ENCODE measurements around the gene SOX15. TPM values are rescaled to one million over a fixed set of nuclear protein-coding genes. Genes with fewer than 3 reads are reported as not detected.
A peak's percentile ranks its signal among the peaks of the same experiment; 100 is the strongest.

Gene SOX15
- total and polyA plus RNA-seq, 2 of the 4 experiments (the other 2 are of a cell fraction), result 0.18 to 0.62 TPM

DNA sequence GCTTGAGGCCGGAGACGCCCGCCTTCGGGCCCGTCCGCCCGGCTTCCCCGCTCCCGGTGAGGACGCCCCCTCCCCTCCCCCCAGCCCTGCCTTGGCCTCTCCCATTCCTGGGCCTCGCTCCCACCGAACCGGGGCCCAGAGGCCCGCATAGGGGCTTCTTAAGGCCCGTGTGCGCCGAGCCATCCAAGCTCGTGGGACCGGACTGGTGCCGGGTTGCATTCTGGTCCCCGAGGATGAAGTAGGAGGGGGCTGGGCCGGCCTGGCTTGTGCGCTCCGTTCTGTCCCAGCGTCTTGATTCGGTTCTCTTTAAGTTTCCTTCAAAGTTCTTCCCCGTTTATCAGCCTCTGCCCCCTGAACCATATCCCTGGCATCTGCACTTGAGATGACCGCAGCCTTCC is 27.7 kb downstream of the SOX15 start:
- H2AK5ac ChIP-seq (ENCODE audit: low read depth, low read length), result peak overlapping the region; percentile 77
- TF ChIP-seq BHLHE40 (IDR thresholded peaks at IDR 0.05; ENCODE audit: low read depth, low read length) (no peak), SMC3 (IDR thresholded peaks at IDR 0.05; ENCODE audit: low read depth, low read length) (no peak), RAD21 (IDR thresholded peaks at IDR 0.05; ENCODE audit: low read length) (no peak), POLR2A (IDR thresholded peaks at IDR 0.05; ENCODE audit: low read depth, low read length) (no peak), RFX5 (IDR thresholded peaks at IDR 0.05; ENCODE audit: low read depth, low read length) (no peak), CEBPB (IDR thresholded peaks at IDR 0.05; ENCODE audit: low read depth, low read length) (no peak), FOS (IDR thresholded peaks at IDR 0.05; ENCODE audit: low read depth, low read length) (no peak), CHD1 (IDR thresholded peaks at IDR 0.05; ENCODE audit: low read depth, low read length) (no peak), MAFK (IDR thresholded peaks at IDR 0.05; ENCODE audit: low read depth, low read length) (no peak), RCOR1 (IDR thresholded peaks at IDR 0.05; ENCODE audit: insufficient replicate concordance, low read length) (no peak), NFE2L2 (IDR thresholded peaks at IDR 0.05; ENCODE audit: low read depth, low read length) (no peak), MXI1 (IDR thresholded peaks at IDR 0.05; ENCODE audit: borderline replicate concordance, low read depth, low read length) (no peak), MAZ (IDR thresholded peaks at IDR 0.05; ENCODE audit: borderline replicate concordance, low read depth, low read length) (no peak)
- TF ChIP-seq, protein P1, sequence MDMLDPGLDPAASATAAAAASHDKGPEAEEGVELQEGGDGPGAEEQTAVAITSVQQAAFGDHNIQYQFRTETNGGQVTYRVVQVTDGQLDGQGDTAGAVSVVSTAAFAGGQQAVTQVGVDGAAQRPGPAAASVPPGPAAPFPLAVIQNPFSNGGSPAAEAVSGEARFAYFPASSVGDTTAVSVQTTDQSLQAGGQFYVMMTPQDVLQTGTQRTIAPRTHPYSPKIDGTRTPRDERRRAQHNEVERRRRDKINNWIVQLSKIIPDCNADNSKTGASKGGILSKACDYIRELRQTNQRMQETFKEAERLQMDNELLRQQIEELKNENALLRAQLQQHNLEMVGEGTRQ (IDR thresholded peaks at IDR 0.05; ENCODE audit: low read depth, low read length), result no peak
- TF ChIP-seq, protein P2, sequence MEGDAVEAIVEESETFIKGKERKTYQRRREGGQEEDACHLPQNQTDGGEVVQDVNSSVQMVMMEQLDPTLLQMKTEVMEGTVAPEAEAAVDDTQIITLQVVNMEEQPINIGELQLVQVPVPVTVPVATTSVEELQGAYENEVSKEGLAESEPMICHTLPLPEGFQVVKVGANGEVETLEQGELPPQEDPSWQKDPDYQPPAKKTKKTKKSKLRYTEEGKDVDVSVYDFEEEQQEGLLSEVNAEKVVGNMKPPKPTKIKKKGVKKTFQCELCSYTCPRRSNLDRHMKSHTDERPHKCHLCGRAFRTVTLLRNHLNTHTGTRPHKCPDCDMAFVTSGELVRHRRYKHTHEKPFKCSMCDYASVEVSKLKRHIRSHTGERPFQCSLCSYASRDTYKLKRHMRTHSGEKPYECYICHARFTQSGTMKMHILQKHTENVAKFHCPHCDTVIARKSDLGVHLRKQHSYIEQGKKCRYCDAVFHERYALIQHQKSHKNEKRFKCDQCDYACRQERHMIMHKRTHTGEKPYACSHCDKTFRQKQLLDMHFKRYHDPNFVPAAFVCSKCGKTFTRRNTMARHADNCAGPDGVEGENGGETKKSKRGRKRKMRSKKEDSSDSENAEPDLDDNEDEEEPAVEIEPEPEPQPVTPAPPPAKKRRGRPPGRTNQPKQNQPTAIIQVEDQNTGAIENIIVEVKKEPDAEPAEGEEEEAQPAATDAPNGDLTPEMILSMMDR (conservative IDR thresholded peaks at IDR 0.05; ENCODE audit: low read depth, low read length), result no peak
- TF ChIP-seq, protein P3, sequence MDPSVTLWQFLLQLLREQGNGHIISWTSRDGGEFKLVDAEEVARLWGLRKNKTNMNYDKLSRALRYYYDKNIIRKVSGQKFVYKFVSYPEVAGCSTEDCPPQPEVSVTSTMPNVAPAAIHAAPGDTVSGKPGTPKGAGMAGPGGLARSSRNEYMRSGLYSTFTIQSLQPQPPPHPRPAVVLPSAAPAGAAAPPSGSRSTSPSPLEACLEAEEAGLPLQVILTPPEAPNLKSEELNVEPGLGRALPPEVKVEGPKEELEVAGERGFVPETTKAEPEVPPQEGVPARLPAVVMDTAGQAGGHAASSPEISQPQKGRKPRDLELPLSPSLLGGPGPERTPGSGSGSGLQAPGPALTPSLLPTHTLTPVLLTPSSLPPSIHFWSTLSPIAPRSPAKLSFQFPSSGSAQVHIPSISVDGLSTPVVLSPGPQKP (IDR thresholded peaks at IDR 0.05; ENCODE audit: borderline replicate concordance, low read depth, low read length), result no peak
- in situ Hi-C loops (cut with MboI; ENCODE audit: low sequenced_read_pairs), result no loop called here
- H2BK20ac ChIP-seq (ENCODE audit: low read depth, low read length), result no peak overlapping the region
- H3K14ac ChIP-seq (replicated peaks; ENCODE audit: low read depth, low read length), result peak overlapping the region; percentile 70; the same call in 1 of the 2 replicates
- H3K27me3 ChIP-seq (ENCODE audit: control insufficient read depth, insufficient read depth, low read length), result no peaks in the 10 kb centered on the region
- H4K5ac ChIP-seq (ENCODE audit: low read depth, low read length), result peak overlapping the region; percentile 19
- peak overlapping the region; percentile 77 for H3K27ac ChIP-seq (ENCODE audit: insufficient read depth, low read length)
- no CpG with 5 or more reads among the region's 28 CpGs for WGBS, 2 experiments (ENCODE audit: extremely low coverage in 2 of 2, insufficient read length in 1 of 2)
- peaks cover 25% of the 10 kb centered on the region for H3K36me3 ChIP-seq (ENCODE audit: control insufficient read depth, insufficient read depth, low read length)
- peak overlapping the region; percentile 94 for H3K4me2 ChIP-seq (ENCODE audit: low read depth, low read length)
- ATAC-seq (ENCODE audit: low read depth) (peak; percentile 28), DNase-seq (no peak)
- no peak overlapping the region for H2BK15ac ChIP-seq (ENCODE audit: low read depth, low read length)
- peaks cover 9% of the 10 kb centered on the region for H3K4me1 ChIP-seq (ENCODE audit: control insufficient read depth, insufficient read depth, low read length)
- peak overlapping the region; percentile 32; the same call in 1 of the 2 replicates for H4K91ac ChIP-seq (ENCODE audit: insufficient read depth, low read depth, low read length)
- no peaks in the 10 kb centered on the region for H3K9me1 ChIP-seq (ENCODE audit: insufficient read depth, low read length)
- H2BK120ac ChIP-seq (ENCODE audit: low read depth, low read length), result no peak overlapping the region
- peaks cover 25 to 34% of the 10 kb centered on the region in 2 experiments for H3K79me1 ChIP-seq (ENCODE audit: low read depth in 1 of 2, low read length in 2 of 2)
- no peak overlapping the region for H3K56ac ChIP-seq (ENCODE audit: extremely low read depth, insufficient read depth, low read length)
- peak overlapping the region; percentile 99 for H2AFZ ChIP-seq (replicated peaks; ENCODE audit: low read length, poor library complexity)
- ChIA-PET CTCF (interaction anchor here (2.5 to 2.8 kb wide), 2 partner anchors 48 to 126 kb away, joined by 12 to 24 read pairs; no protein-coding TSS in a partner anchor), POLR2A (ENCODE audit: unreplicated experiment) (no interaction called here)
- dilution Hi-C loops (cut with HindIII; ENCODE audit: low sequenced_read_pairs, unreplicated experiment), result no loop called here
- no peaks in the 10 kb centered on the region for H3K9me3 ChIP-seq (ENCODE audit: control insufficient read depth, insufficient read depth, low read length)
- peak overlapping the region; percentile 79 for H3K4me3 ChIP-seq (ENCODE audit: insufficient read depth, low read depth, low read length)
- intact Hi-C loops (cut with micrococcal nuclease), result loop anchor here (5.0 to 10.0 kb wide), 3 partner anchors 210 to 517 kb away; partner anchors contain the start of genes KCTD11, NEURL4 and SLC16A11
- no TSS peak for BruUV-seq (replicated peaks)
- H2BK5ac ChIP-seq (ENCODE audit: low read depth, low read length, poor library complexity, severe bottlenecking), result no peak overlapping the region
- peak overlapping the region; percentile 100 for H2AK9ac ChIP-seq (replicated peaks; ENCODE audit: low read depth, low read length, poor library complexity)
- peak overlapping the region; percentile 75 for H3K9ac ChIP-seq (ENCODE audit: low read depth, low read length)
- H3K18ac ChIP-seq (ENCODE audit: low read depth, low read length), result no peak overlapping the region
- H3K4ac ChIP-seq (ENCODE audit: low read depth, low read length), result peak overlapping the region; percentile 79
- H4K20me1 ChIP-seq (ENCODE audit: insufficient read depth, low read length), result no peaks in the 10 kb centered on the region
- peak overlapping the region; percentile 58 to 85; a peak in 3 of 4 replicates for H4K8ac ChIP-seq (ENCODE audit: low read depth in 2 of 2, low read length in 2 of 2)
- H3K23ac ChIP-seq (ENCODE audit: low read depth, low read length), result 0 out of 2 replicates have a peak overlapping the region, but pooled peaks have one; percentile 38
